ENCODE results near the gene C4A.
"Not testable (repeated sequence)": the region's sequence is repeated elsewhere in the genome, so short reads cannot be mapped to it uniquely, and the experiment has no call there.

DNA sequence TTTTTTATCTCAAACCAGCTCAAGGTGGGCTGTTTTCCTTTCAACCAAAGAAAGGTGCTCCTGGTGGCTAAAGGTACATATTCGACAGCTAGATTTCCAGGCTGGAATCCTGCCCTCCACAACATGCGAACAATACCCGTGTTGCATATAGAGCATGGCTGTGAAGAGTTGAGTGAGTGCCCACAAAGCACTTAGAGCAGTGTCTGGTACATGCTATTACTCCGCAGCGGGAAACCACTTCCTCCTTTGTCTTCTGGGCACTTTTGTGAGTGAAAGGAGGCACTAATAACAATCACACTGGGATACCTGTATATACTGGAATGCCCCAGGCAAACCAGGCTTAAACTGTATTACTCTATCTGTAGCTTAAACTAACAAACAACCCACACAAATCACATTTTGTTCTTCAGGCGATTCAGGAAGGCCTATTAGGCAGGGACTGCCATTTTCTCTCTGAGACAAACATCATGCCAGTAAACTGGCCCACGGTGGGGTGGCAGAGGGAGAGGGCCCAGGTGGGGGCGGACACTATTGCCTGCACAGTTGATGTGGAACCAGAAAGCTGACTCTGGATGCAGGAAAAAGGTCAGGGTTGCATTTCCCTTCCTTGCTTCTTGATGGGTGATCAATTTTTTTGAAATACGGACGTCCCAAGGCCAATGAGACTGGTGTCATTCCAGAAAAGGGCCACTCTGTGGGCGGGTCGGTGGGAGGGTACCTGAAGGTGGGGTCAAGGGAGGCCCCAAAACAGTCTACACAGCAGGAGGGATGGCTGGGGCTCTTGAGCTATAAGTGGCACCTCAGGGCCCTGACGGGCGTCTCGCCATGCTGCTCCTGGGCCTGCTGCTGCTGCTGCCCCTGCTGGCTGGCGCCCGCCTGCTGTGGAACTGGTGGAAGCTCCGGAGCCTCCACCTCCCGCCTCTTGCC, 56.0 kb downstream of the C4A start, which contains the start of gene CYP21A2:
- not testable (repeated sequence) for TF ChIP-seq ESRRA, FOXP1 (CRISPR knock-in tag; IDR thresholded peaks at IDR 0.05; ENCODE audit: borderline replicate concordance)
- TF ChIP-seq, protein P1, sequence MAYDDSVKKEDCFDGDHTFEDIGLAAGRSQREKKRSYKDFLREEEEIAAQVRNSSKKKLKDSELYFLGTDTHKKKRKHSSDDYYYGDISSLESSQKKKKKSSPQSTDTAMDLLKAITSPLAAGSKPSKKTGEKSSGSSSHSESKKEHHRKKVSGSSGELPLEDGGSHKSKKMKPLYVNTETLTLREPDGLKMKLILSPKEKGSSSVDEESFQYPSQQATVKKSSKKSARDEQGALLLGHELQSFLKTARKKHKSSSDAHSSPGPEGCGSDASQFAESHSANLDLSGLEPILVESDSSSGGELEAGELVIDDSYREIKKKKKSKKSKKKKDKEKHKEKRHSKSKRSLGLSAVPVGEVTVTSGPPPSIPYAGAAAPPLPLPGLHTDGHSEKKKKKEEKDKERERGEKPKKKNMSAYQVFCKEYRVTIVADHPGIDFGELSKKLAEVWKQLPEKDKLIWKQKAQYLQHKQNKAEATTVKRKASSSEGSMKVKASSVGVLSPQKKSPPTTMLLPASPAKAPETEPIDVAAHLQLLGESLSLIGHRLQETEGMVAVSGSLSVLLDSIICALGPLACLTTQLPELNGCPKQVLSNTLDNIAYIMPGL (CRISPR knock-in tag; IDR thresholded peaks at IDR 0.05), result not testable (repeated sequence)
- TF ChIP-seq, protein P2, sequence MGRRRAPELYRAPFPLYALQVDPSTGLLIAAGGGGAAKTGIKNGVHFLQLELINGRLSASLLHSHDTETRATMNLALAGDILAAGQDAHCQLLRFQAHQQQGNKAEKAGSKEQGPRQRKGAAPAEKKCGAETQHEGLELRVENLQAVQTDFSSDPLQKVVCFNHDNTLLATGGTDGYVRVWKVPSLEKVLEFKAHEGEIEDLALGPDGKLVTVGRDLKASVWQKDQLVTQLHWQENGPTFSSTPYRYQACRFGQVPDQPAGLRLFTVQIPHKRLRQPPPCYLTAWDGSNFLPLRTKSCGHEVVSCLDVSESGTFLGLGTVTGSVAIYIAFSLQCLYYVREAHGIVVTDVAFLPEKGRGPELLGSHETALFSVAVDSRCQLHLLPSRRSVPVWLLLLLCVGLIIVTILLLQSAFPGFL (CRISPR knock-in tag; IDR thresholded peaks at IDR 0.05; ENCODE audit: borderline replicate concordance), result not testable (repeated sequence)
- TF ChIP-seq, protein P3, sequence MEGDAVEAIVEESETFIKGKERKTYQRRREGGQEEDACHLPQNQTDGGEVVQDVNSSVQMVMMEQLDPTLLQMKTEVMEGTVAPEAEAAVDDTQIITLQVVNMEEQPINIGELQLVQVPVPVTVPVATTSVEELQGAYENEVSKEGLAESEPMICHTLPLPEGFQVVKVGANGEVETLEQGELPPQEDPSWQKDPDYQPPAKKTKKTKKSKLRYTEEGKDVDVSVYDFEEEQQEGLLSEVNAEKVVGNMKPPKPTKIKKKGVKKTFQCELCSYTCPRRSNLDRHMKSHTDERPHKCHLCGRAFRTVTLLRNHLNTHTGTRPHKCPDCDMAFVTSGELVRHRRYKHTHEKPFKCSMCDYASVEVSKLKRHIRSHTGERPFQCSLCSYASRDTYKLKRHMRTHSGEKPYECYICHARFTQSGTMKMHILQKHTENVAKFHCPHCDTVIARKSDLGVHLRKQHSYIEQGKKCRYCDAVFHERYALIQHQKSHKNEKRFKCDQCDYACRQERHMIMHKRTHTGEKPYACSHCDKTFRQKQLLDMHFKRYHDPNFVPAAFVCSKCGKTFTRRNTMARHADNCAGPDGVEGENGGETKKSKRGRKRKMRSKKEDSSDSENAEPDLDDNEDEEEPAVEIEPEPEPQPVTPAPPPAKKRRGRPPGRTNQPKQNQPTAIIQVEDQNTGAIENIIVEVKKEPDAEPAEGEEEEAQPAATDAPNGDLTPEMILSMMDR (IDR thresholded peaks at IDR 0.05), result not testable (repeated sequence)
- TF ChIP-seq, protein P4, sequence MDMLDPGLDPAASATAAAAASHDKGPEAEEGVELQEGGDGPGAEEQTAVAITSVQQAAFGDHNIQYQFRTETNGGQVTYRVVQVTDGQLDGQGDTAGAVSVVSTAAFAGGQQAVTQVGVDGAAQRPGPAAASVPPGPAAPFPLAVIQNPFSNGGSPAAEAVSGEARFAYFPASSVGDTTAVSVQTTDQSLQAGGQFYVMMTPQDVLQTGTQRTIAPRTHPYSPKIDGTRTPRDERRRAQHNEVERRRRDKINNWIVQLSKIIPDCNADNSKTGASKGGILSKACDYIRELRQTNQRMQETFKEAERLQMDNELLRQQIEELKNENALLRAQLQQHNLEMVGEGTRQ (CRISPR knock-in tag; IDR thresholded peaks at IDR 0.05), result not testable (repeated sequence)
- TF ChIP-seq, protein P5, sequence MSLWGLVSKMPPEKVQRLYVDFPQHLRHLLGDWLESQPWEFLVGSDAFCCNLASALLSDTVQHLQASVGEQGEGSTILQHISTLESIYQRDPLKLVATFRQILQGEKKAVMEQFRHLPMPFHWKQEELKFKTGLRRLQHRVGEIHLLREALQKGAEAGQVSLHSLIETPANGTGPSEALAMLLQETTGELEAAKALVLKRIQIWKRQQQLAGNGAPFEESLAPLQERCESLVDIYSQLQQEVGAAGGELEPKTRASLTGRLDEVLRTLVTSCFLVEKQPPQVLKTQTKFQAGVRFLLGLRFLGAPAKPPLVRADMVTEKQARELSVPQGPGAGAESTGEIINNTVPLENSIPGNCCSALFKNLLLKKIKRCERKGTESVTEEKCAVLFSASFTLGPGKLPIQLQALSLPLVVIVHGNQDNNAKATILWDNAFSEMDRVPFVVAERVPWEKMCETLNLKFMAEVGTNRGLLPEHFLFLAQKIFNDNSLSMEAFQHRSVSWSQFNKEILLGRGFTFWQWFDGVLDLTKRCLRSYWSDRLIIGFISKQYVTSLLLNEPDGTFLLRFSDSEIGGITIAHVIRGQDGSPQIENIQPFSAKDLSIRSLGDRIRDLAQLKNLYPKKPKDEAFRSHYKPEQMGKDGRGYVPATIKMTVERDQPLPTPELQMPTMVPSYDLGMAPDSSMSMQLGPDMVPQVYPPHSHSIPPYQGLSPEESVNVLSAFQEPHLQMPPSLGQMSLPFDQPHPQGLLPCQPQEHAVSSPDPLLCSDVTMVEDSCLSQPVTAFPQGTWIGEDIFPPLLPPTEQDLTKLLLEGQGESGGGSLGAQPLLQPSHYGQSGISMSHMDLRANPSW (CRISPR knock-in tag; conservative IDR thresholded peaks at IDR 0.05; ENCODE audit: low read depth), result not testable (repeated sequence)
- TF ChIP-seq, protein P6, sequence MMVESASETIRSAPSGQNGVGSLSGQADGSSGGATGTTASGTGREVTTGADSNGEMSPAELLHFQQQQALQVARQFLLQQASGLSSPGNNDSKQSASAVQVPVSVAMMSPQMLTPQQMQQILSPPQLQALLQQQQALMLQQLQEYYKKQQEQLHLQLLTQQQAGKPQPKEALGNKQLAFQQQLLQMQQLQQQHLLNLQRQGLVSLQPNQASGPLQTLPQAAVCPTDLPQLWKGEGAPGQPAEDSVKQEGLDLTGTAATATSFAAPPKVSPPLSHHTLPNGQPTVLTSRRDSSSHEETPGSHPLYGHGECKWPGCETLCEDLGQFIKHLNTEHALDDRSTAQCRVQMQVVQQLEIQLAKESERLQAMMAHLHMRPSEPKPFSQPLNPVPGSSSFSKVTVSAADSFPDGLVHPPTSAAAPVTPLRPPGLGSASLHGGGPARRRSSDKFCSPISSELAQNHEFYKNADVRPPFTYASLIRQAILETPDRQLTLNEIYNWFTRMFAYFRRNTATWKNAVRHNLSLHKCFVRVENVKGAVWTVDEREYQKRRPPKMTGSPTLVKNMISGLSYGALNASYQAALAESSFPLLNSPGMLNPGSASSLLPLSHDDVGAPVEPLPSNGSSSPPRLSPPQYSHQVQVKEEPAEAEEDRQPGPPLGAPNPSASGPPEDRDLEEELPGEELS (CRISPR knock-in tag; IDR thresholded peaks at IDR 0.05), result not testable (repeated sequence)
- TF ChIP-seq, protein P7, sequence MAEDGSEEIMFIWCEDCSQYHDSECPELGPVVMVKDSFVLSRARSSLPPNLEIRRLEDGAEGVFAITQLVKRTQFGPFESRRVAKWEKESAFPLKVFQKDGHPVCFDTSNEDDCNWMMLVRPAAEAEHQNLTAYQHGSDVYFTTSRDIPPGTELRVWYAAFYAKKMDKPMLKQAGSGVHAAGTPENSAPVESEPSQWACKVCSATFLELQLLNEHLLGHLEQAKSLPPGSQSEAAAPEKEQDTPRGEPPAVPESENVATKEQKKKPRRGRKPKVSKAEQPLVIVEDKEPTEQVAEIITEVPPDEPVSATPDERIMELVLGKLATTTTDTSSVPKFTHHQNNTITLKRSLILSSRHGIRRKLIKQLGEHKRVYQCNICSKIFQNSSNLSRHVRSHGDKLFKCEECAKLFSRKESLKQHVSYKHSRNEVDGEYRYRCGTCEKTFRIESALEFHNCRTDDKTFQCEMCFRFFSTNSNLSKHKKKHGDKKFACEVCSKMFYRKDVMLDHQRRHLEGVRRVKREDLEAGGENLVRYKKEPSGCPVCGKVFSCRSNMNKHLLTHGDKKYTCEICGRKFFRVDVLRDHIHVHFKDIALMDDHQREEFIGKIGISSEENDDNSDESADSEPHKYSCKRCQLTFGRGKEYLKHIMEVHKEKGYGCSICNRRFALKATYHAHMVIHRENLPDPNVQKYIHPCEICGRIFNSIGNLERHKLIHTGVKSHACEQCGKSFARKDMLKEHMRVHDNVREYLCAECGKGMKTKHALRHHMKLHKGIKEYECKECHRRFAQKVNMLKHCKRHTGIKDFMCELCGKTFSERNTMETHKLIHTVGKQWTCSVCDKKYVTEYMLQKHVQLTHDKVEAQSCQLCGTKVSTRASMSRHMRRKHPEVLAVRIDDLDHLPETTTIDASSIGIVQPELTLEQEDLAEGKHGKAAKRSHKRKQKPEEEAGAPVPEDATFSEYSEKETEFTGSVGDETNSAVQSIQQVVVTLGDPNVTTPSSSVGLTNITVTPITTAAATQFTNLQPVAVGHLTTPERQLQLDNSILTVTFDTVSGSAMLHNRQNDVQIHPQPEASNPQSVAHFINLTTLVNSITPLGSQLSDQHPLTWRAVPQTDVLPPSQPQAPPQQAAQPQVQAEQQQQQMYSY (CRISPR knock-in tag; IDR thresholded peaks at IDR 0.05), result not testable (repeated sequence)
- TF ChIP-seq, protein P8, sequence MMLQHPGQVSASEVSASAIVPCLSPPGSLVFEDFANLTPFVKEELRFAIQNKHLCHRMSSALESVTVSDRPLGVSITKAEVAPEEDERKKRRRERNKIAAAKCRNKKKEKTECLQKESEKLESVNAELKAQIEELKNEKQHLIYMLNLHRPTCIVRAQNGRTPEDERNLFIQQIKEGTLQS (CRISPR knock-in tag; conservative IDR thresholded peaks at IDR 0.05), result not testable (repeated sequence)

Data from WTC11 (cell line).